Fibroblast of lung (primary cell): ENCODE measurements around the gene SORL1-AS1.

Source experiments
- CTCF ChIP-seq, 2 donors: IDR thresholded peaks in 1 of 2; conservative IDR thresholded peaks in 1 of 2; 1 replicate in 1 of 2; 2 replicates in 1 of 2; pipeline ENCODE4 v1.5.1; 2011 to 2012; ENCODE audit warnings: low read length in 2 of 2, control low read depth in 1 of 2, inconsistent platforms in 1 of 2, low read depth in 1 of 2, mild to moderate bottlenecking in 1 of 2
- EZH2 ChIP-seq: IDR thresholded peaks from 2 replicates; pipeline ENCODE4 v1.5.1; 2012; ENCODE audit warnings: low read length, control low read depth, mild to moderate bottlenecking; ENCODE audit errors: missing control alignments

DNA sequence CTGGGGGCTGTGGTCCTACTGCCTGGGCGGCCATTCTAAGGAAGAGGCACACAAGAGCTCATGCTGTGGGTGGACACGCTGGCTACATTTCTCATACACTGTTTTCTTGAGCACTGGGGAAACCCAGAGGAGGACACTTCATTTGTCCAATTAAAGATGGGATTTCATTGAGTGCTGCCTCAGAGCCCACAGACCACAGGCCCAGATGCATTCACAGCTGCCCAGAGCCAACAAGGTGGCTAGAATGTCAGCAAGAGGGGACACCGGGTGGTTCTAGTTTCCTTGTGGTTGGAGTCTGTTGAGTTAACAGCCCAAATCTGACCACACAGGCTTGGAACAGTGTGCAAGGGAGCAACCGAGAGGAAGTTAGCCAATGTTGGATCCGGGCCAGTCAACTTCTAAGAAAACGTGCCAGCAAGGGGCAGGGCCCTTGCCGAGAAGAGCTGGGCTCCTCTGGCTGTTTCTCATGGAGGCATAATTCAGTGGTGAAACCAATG lies 35.7 kb downstream of the SORL1-AS1 start:
- TF ChIP-seq CTCF (conservative IDR thresholded peaks at IDR 0.05 in 1 of 2, IDR thresholded peaks at IDR 0.05 in 1 of 2; ENCODE audit: low read depth in 1 of 2, low read length in 2 of 2) (no peak), EZH2 (no peak)
